Islet precursor cell (in vitro differentiated cells): ENCODE results near the gene DCAF10.
"Not testable (repeated sequence)": the region's sequence is repeated elsewhere in the genome, so short reads cannot be mapped to it uniquely, and the experiment has no call there.

Experiments used
- DNase-seq: peaks from one replicate; pipeline ENCODE4 v3.0.0-alpha.2; 2018

The DCAF10 gene

GRCh38 chr9:37796232-37796631, 4.4 kb upstream of the DCAF10 start:
- no peak for DNase-seq

GRCh38 chr9:37798677-37799076, 1.9 kb upstream of the DCAF10 start:
- DNase-seq = no peak

GRCh38 chr9:37801287-37801850, 772 bp downstream of the DCAF10 start:
- peak; percentile 60 for DNase-seq

GRCh38 chr9:37801959-37802711, 1.5 kb downstream of the DCAF10 start:
- no peak for DNase-seq

- no peak for DNase-seq
Observed at GRCh38 chr9:37806271-37806670, 5.7 kb downstream of the DCAF10 start.

- DNase-seq = not testable (repeated sequence)
Observed at GRCh38 chr9:37809676-37810075, 9.1 kb downstream of the DCAF10 start.

GRCh38 chr9:37811906-37812476, 11.4 kb downstream of the DCAF10 start:
- no peak for DNase-seq

- DNase-seq = no peak
Observed at GRCh38 chr9:37812773-37813379, 12.3 kb downstream of the DCAF10 start.

GRCh38 chr9:37818849-37819248, 18.3 kb downstream of the DCAF10 start:
- no peak for DNase-seq

- DNase-seq = no peak
Observed at GRCh38 chr9:37820142-37820541, 19.5 kb downstream of the DCAF10 start.

- not testable (repeated sequence) for DNase-seq
Observed at GRCh38 chr9:37825174-37825573, 24.6 kb downstream of the DCAF10 start.

- DNase-seq = no peak
Observed at GRCh38 chr9:37827483-37828165, 27.0 kb downstream of the DCAF10 start.

- DNase-seq = no peak
Observed at GRCh38 chr9:37835821-37836220, 35.2 kb downstream of the DCAF10 start.

GRCh38 chr9:37836386-37836785, 35.8 kb downstream of the DCAF10 start:
- DNase-seq = no peak

- no peak for DNase-seq
Observed at GRCh38 chr9:37839496-37840461, 39.2 kb downstream of the DCAF10 start.

GRCh38 chr9:37840560-37841194, 40.1 kb downstream of the DCAF10 start:
- DNase-seq = peak; percentile 75

- no peak for DNase-seq
Observed at GRCh38 chr9:37852222-37852621, 51.6 kb downstream of the DCAF10 start.

- DNase-seq = no peak
Observed at GRCh38 chr9:37856551-37856950, 56.0 kb downstream of the DCAF10 start.

- no peak for DNase-seq
Observed at GRCh38 chr9:37859043-37859442, 58.4 kb downstream of the DCAF10 start.

- DNase-seq = no peak
Observed at GRCh38 chr9:37862530-37862929, 61.9 kb downstream of the DCAF10 start.

- no peak for DNase-seq
Observed at GRCh38 chr9:37870081-37870798, 69.6 kb downstream of the DCAF10 start.
